ENCODE measurements around the gene RNF207. TPM values are rescaled to one million over a fixed set of nuclear protein-coding genes. Genes with fewer than 3 reads are reported as not detected.

RNF207 gene
- total RNA-seq, 4 donors from 2014 or later, result 32.9 to 63.5 (median 47.0) TPM

DNA sequence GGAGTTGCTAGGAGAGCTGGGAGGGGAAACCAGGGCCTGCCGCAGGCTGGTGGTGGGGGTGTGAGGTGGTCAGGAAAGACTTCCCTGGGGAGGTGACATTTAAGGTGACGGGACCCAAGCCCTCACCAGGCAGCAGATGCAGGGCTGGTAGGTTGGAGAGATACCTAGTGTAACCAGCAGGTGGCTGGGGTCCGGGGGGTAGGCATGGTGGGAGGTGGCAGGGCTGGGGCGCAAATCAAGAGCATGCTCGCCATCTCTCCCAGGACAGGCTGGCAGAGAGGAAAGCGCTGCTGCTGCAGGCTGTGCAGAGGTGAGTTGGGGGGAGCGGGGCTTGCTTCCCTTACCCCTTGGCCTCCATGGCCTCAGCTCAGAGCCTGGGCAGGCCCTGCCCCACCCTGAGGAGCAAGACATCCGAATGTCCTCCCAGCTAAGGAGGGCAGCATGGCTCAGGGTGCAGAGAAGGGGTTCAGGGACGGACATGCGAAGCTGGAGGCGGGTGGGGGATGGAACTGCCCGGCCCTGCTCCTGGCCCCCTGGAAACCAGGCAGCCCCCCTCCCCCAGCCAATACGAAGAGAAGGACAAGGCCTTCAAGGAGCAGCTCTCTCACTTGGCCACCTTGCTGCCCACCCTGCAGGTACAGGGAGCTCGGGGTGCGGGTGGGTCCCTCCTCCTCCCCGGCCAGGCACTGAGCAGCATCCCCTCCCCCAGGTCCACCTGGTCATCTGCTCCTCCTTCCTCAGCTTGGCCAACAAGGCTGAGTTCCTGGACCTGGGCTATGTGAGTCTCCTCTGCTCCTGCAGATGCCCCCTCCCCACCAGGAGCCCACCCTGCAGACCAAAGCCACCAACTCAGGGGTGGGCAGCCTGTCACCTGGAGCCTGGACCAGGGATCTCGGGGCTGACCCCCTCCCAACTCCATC, 4.0 kb downstream of the RNF207 start:
- Histone ChIP-seq H3K36me3 (no peaks in the 10 kb centered on the region), H3K9me3 (no peaks in the 10 kb centered on the region), H3K4me1 (peaks cover 21 to 28% of the 10 kb centered on the region in 2 donors), H3K27me3 (no peaks in the 10 kb centered on the region), H3K27ac (no peak overlapping the region), H3K4me3 (replicated peaks in 1 of 3) (no peak overlapping the region)
- no peak for TF ChIP-seq CTCF (IDR thresholded peaks at IDR 0.05)
- TF ChIP-seq POLR2A (IDR thresholded peaks at IDR 0.05), result no peak
- WGBS, 2 donors, result 85 to 90% methylated on average over 12 to 17 of the region's 17 CpGs
- intact Hi-C loops (cut with DNase I), result loop anchor here (5.0 kb wide), 1 partner anchor 32 kb away; the partner anchor contains the start of gene HES3
- no peak for DNase-seq

DNA sequence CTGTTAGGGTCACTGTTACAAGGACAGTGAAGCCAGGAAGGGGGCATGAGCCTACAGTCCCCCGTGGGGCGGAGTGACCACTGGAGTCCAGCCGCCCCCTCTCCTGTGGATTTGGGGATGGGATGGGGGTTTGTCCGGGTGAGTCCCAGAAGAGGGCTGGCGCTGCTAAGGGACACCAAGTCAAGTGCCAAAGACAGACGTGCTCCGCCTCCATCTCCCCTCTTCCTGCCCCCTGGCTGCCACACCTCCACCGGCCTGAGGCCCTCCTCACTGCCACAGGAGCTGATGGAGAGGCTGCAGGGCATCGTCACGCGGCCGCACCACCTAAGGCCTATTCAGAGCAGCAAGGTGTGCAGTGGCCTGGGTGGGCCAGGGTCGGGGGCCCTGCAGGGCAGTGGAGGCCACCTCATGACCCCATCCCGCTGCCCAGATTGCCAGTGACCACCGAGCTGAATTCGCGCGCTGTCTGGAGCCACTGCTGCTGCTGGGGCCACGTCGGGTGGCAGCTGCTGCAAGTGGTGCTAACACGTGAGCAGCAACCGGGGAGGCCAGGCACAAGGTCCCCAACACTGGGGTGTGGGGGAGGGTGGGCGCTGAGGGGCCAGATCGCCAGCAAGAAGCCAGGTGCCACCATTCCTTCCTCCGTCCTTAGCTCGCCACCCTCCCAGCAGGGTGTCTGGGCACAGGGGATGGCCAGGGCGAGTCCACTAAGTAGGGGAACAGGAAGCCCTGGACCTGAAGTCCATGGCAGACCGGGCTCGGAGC, 4.9 kb downstream of the RNF207 start:
- TF ChIP-seq CTCF (IDR thresholded peaks at IDR 0.05) (no peak), POLR2A (IDR thresholded peaks at IDR 0.05) (no peak)
- Histone ChIP-seq H3K36me3 (no peaks in the 10 kb centered on the region), H3K27me3 (no peaks in the 10 kb centered on the region), H3K4me1 (peaks cover 12 to 22% of the 10 kb centered on the region in 2 donors), H3K9me3 (no peaks in the 10 kb centered on the region), H3K4me3 (replicated peaks in 1 of 3) (no peak overlapping the region), H3K27ac (no peak overlapping the region)
- intact Hi-C loops (cut with DNase I), result no loop called here
- WGBS, 2 donors, result 94 to 95% methylated on average over 9 to 12 of the region's 29 CpGs
- no peak for DNase-seq

- H3K4me1 ChIP-seq, result peaks cover 12 to 15% of the 10 kb centered on the region in 2 donors
- no peak for DNase-seq
- H3K4me3 ChIP-seq (replicated peaks in 1 of 3), result no peak overlapping the region
- WGBS, 2 donors, result 90 to 91% methylated on average over 12 to 14 of the region's 16 CpGs
- H3K27me3 ChIP-seq, result no peaks in the 10 kb centered on the region
- H3K27ac ChIP-seq, result no peak overlapping the region
- no peaks in the 10 kb centered on the region for H3K36me3 ChIP-seq
- no peaks in the 10 kb centered on the region for H3K9me3 ChIP-seq
- TF ChIP-seq CTCF (IDR thresholded peaks at IDR 0.05) (no peak), POLR2A (IDR thresholded peaks at IDR 0.05) (no peak)
- intact Hi-C loops (cut with DNase I), result no loop called here
These were observed 5.8 kb downstream of the RNF207 start for GRCh38 chr1:6211731-6212130.

DNA sequence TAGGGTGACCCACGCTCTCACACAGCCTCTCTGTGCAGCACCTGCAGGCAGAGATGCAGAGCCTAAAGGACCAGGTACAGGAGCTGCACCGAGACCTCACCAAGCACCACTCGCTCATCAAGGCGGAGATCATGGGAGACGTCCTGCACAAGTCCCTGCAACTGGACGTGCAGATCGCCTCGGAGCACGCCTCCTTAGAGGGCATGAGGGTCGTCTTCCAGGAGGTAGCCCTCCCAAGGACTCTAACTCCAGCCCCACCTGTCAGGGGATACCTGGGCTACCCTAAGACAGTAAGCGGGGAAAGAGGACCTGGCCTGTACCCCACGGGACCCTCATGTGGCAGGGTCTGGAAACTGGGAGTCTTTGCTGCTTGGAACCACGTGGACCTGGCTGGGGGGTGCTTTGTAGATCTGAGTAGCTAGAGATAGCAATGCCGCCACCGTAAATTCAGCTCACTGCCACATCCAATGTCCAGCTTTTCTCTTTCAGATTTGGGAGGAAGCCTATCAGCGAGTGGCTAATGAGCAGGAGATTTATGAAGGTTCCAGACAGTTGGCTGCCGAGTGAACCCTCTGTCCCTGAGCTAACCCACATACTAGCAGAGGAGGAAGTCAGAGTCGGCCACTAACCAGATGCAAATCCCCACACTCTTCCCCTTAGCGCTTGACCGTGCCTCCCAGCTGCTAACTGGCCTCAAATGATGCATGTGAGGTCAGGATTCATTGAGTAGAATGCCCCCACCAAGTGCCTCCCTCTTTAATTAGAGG, 6.5 kb downstream of the RNF207 start:
- Histone ChIP-seq H3K36me3 (no peaks in the 10 kb centered on the region), H3K9me3 (no peaks in the 10 kb centered on the region), H3K4me1 (peaks cover 12 to 13% of the 10 kb centered on the region in 2 donors), H3K27me3 (no peaks in the 10 kb centered on the region), H3K4me3 (replicated peaks in 1 of 3) (no peak overlapping the region), H3K27ac (no peak overlapping the region)
- no peak for DNase-seq
- TF ChIP-seq CTCF (IDR thresholded peaks at IDR 0.05) (no peak), POLR2A (IDR thresholded peaks at IDR 0.05) (no peak)
- intact Hi-C loops (cut with DNase I), result no loop called here
- WGBS, 2 donors, result 87 to 89% methylated on average over 20 of the region's 20 CpGs

All from thyroid gland (tissue), 4 donors.